ENCODE measurements around the gene NME2.

GRCh38 chr17:51188271-51188833 lies 22.1 kb downstream of the NME2 start:
- TF ChIP-seq CTCF (IDR thresholded peaks at IDR 0.05) = no peak
- TF ChIP-seq POLR2A (IDR thresholded peaks at IDR 0.05) = no peak
- TF ChIP-seq POLR2AphosphoS5 (IDR thresholded peaks at IDR 0.05) = no peak
- TF ChIP-seq EP300 (IDR thresholded peaks at IDR 0.05; ENCODE audit: low read depth) = no peak

Measured in transverse colon (tissue), 4 donors.